ENCODE data around the gene HPS1. TPM values are rescaled to one million over a fixed set of nuclear protein-coding genes. Genes with fewer than 3 reads are reported as not detected.
A peak's percentile ranks its signal among the peaks of the same experiment; 100 is the strongest.

Gene HPS1
- total RNA-seq, 8 experiments from 2014 or later, result 8.6 to 76.9 (median 20.5) TPM

GRCh38 chr10:98460837-98461499, 14.2 kb upstream of the HPS1 start:
- Histone ChIP-seq H3K27ac (peak overlapping the region; percentile 56 to 67), H3K4me3 (no peak overlapping the region), H3K4me1 (replicated peaks in 1 of 2) (peaks cover 19 to 27% of the 10 kb centered on the region in 2 donors)
- in situ Hi-C loops (cut with MboI; ENCODE audit: low pct_unique_long_range_greater_than_20kb in 2 of 9, low sequenced_read_pairs in 9 of 9, unreplicated experiment in 9 of 9), result loop anchor here in 5 of 9 experiments (10.0 to 25.0 kb wide), 2 partner anchors 776 to 784 kb away; partner anchors contain the start of gene HPSE2 (in 4 of the 5)
- 0 to 100% (median 46%) methylated on average over 1 to 3 of the region's 3 CpGs; no CpG with 5 or more reads in 2 of the 10 experiments for WGBS, 10 experiments
- ATAC-seq (replicated peaks in 6 of 8), result peak; percentile 88 to 98 (median 94)

GRCh38 chr10:98458809-98459784, 12.4 kb upstream of the HPS1 start:
- H3K4me3 ChIP-seq, result no peak overlapping the region
- in situ Hi-C loops (cut with MboI; ENCODE audit: low pct_unique_long_range_greater_than_20kb in 2 of 9, low sequenced_read_pairs in 9 of 9, unreplicated experiment in 9 of 9), result loop anchor here in 4 of 9 experiments (25.0 kb wide), 1 partner anchor 778 kb away; the partner anchor contains the start of gene HPSE2 (in 4 of the 4)
- peak in 3 of 8 experiments; percentile 4 to 63 (median 59) for ATAC-seq (replicated peaks in 6 of 8)
- 20 to 95% (median 76%) methylated on average over 1 to 13 of the region's 15 CpGs; no CpG with 5 or more reads in 1 of the 10 experiments for WGBS, 10 experiments
- no peak overlapping the region for H3K27ac ChIP-seq
- peaks cover 19 to 27% of the 10 kb centered on the region in 2 donors for H3K4me1 ChIP-seq (replicated peaks in 1 of 2)

DNA sequence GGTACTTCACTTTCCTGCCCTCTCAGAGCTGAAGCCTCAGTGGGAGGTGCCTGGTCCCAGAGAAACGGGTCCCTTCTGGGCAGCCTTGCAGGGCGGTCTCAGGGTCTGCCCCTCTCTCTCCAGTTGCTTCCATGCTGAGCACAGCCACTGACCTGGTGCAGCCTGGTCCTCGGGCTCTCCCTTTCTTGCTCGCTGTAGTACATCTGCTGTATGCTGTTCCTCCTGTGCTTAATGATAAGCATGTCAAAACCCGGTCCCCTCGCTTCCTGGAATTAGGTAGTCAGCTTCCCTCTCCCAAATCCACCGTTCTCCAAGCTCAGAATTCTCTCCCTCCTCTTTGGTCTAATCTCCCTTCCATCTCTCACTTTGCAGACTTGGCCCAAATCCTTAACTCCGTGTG, 11.0 kb upstream of the HPS1 start:
- H3K27ac ChIP-seq, result no peak overlapping the region
- H3K4me3 ChIP-seq, result no peak overlapping the region
- ATAC-seq (replicated peaks in 6 of 8), result no peak
- peaks cover 19 to 27% of the 10 kb centered on the region in 2 donors for H3K4me1 ChIP-seq (replicated peaks in 1 of 2)
- WGBS, 10 experiments, result 21 to 100% (median 64%) methylated on average over 1 to 6 of the region's 8 CpGs; no CpG with 5 or more reads in 2 of the 10 experiments
- in situ Hi-C loops (cut with MboI; ENCODE audit: low pct_unique_long_range_greater_than_20kb in 2 of 9, low sequenced_read_pairs in 9 of 9, unreplicated experiment in 9 of 9), result loop anchor here in 4 of 9 experiments (25.0 kb wide), 1 partner anchor 780 kb away; the partner anchor contains the start of gene HPSE2 (in 4 of the 4)

- H3K4me3 ChIP-seq, result no peak overlapping the region
- no peak for ATAC-seq (replicated peaks in 6 of 8)
- 27 to 76% (median 60%) methylated on average over 2 to 11 of the region's 12 CpGs for WGBS, 10 experiments
- H3K4me1 ChIP-seq (replicated peaks in 1 of 2), result peaks cover 19 to 27% of the 10 kb centered on the region in 2 donors
- no peak overlapping the region for H3K27ac ChIP-seq
- in situ Hi-C loops (cut with MboI; ENCODE audit: low pct_unique_long_range_greater_than_20kb in 2 of 9, low sequenced_read_pairs in 9 of 9, unreplicated experiment in 9 of 9), result loop anchor here in 4 of 9 experiments (25.0 kb wide), 1 partner anchor 780 kb away; the partner anchor contains the start of gene HPSE2 (in 4 of the 4)
These were observed 10.1 kb upstream of the HPS1 start for GRCh38 chr10:98456686-98457482.

DNA sequence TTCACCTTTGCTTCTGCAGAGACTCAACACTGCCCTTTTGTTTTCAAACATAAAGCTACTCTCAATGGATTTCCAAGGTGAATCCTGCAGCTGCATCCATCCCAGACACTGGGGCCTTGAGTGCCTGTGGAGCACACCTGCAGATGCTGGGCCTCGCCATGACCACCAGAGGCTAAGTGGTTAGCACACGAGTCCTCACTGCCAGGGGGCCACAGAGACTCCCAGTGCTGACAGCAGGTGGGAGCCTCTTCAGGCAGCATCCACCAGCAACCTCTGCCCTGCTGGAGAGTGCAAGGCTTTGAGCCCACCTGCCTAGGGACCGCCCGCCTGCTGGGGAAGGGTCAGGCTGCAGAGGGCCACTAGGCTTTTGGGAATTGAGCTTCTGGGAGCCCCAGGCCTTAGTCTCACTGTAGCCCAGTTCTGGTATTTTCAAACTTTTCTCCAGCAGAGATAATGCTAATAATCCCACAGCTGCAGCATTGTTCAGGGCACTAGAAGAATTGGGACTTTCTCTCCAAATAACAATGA, 9.4 kb upstream of the HPS1 start:
- ATAC-seq (replicated peaks in 6 of 8), result no peak
- Histone ChIP-seq H3K4me3 (no peak overlapping the region), H3K4me1 (replicated peaks in 1 of 2) (peaks cover 15 to 22% of the 10 kb centered on the region in 2 donors), H3K27ac (no peak overlapping the region)
- in situ Hi-C loops (cut with MboI; ENCODE audit: low pct_unique_long_range_greater_than_20kb in 2 of 9, low sequenced_read_pairs in 9 of 9, unreplicated experiment in 9 of 9), result loop anchor here in 4 of 9 experiments (25.0 kb wide), 1 partner anchor 781 kb away; the partner anchor contains the start of gene HPSE2 (in 4 of the 4)
- WGBS, 10 experiments, result 90% methylated on average over 2 to 3 of the region's 4 CpGs; no CpG with 5 or more reads in 8 of the 10 experiments

- in situ Hi-C loops (cut with MboI; ENCODE audit: low pct_unique_long_range_greater_than_20kb in 2 of 9, low sequenced_read_pairs in 9 of 9, unreplicated experiment in 9 of 9), result loop anchor here in 4 of 9 experiments (25.0 kb wide), 1 partner anchor 784 kb away; the partner anchor contains the start of gene HPSE2 (in 4 of the 4)
- ATAC-seq (replicated peaks in 6 of 8), result no peak
- no peak overlapping the region for H3K4me3 ChIP-seq
- 40 to 100% (median 89%) methylated on average over 1 to 2 of the region's 2 CpGs for WGBS, 10 experiments
- peaks cover 5 to 7% of the 10 kb centered on the region in 2 donors for H3K4me1 ChIP-seq (replicated peaks in 1 of 2)
- no peak overlapping the region for H3K27ac ChIP-seq
These were observed 7.0 kb upstream of the HPS1 start for GRCh38 chr10:98453729-98454128.

DNA sequence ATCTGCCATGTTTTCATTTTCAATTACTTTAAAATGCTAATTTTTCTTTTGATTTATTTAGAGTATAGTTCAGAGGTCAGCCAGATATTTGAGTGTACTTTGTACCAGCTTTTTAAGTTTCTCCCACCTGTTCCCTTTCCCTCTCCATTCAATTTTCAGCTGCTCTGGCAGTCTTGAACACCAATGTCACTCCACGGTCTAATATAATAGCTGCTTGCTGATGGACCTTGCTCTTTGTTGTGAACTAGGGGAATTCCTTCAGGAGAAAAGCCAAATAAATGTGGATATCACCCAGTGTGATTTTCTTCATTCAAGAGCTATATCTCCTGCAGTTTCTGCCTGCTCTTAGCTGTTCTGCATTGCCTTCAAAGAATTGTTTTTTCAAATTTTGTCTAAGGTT, 3.9 kb upstream of the HPS1 start:
- no peak for ATAC-seq (replicated peaks in 6 of 8)
- no peak overlapping the region for H3K27ac ChIP-seq
- H3K4me3 ChIP-seq, result no peak overlapping the region
- 50 to 100% (median 82%) methylated on average over 1 of the region's 1 CpG; no CpG with 5 or more reads in 4 of the 10 experiments for WGBS, 10 experiments
- H3K4me1 ChIP-seq (replicated peaks in 1 of 2), result peaks cover 2 to 9% of the 10 kb centered on the region in 2 donors
- in situ Hi-C loops (cut with MboI; ENCODE audit: low pct_unique_long_range_greater_than_20kb in 2 of 9, low sequenced_read_pairs in 9 of 9, unreplicated experiment in 9 of 9), result loop anchor here in 4 of 9 experiments (25.0 kb wide), 1 partner anchor 787 kb away; the partner anchor contains the start of gene HPSE2 (in 4 of the 4)

- H3K27ac ChIP-seq, result no peak overlapping the region
- H3K4me1 ChIP-seq (replicated peaks in 1 of 2), result peaks cover 2 to 9% of the 10 kb centered on the region in 2 donors
- H3K4me3 ChIP-seq, result no peak overlapping the region
- in situ Hi-C loops (cut with MboI; ENCODE audit: low pct_unique_long_range_greater_than_20kb in 2 of 9, low sequenced_read_pairs in 9 of 9, unreplicated experiment in 9 of 9), result no loop called here
- no peak for ATAC-seq (replicated peaks in 6 of 8)
These were observed 2.6 kb upstream of the HPS1 start for GRCh38 chr10:98449287-98449686.

GRCh38 chr10:98446151-98446660, 529 bp downstream of the HPS1 start:
- in situ Hi-C loops (cut with MboI; ENCODE audit: low pct_unique_long_range_greater_than_20kb in 2 of 9, low sequenced_read_pairs in 9 of 9, unreplicated experiment in 9 of 9), result no loop called here
- Histone ChIP-seq H3K27ac (peak overlapping the region in 1 of 2 donors; percentile 20), H3K4me1 (replicated peaks in 1 of 2) (peaks cover 2 to 9% of the 10 kb centered on the region in 2 donors), H3K4me3 (peak overlapping the region; percentile 42 to 97 (median 55))
- ATAC-seq (replicated peaks in 6 of 8), result peak; percentile 64 to 80 (median 68)
- 0 to 33% (median 18%) methylated on average over 3 to 9 of the region's 28 CpGs; no CpG with 5 or more reads in 6 of the 10 experiments for WGBS, 10 experiments

DNA sequence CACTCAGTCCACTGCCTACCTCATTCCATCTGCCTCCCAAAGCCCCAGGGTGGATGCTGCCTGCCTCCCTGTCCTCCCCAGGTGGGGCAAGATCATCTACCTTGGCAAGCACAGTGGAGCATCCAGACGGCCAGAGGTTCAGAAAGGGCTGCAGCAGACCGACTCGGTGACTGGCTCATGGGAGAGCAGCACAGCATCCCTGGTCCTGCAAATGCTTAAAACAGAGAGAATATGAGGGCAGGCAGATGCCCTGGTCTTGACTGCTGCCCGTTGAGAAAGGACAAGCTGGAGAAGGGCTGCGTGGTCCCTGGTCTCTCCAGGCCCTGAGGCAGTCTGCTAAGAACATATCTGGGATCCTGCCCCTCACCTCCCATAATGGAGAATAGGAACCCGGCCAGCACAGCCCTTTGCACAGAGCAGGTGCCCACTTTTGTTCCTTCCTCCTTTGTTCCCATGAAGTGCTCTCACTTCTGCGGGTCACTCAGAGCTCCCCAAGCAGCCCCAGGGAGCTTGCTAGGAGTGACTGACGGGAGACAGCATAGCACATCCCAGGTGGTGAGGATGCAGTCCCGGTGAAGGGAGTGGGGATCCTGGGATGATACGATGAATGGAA, 1.4 kb downstream of the HPS1 start:
- 40 to 92% (median 76%) methylated on average over 2 to 5 of the region's 10 CpGs; no CpG with 5 or more reads in 3 of the 10 experiments for WGBS, 10 experiments
- no peak overlapping the region for H3K4me3 ChIP-seq
- in situ Hi-C loops (cut with MboI; ENCODE audit: low pct_unique_long_range_greater_than_20kb in 2 of 9, low sequenced_read_pairs in 9 of 9, unreplicated experiment in 9 of 9), result no loop called here
- ATAC-seq (replicated peaks in 6 of 8), result no peak
- H3K27ac ChIP-seq, result no peak overlapping the region
- H3K4me1 ChIP-seq (replicated peaks in 1 of 2), result peaks cover 2 to 9% of the 10 kb centered on the region in 2 donors

GRCh38 chr10:98444314-98445006, 2.3 kb downstream of the HPS1 start:
- in situ Hi-C loops (cut with MboI; ENCODE audit: low pct_unique_long_range_greater_than_20kb in 2 of 9, low sequenced_read_pairs in 9 of 9, unreplicated experiment in 9 of 9), result no loop called here
- 79 to 100% (median 92%) methylated on average over 1 to 9 of the region's 9 CpGs; no CpG with 5 or more reads in 4 of the 10 experiments for WGBS, 10 experiments
- H3K4me3 ChIP-seq, result no peak overlapping the region
- H3K27ac ChIP-seq, result no peak overlapping the region
- peaks cover 2 to 9% of the 10 kb centered on the region in 2 donors for H3K4me1 ChIP-seq (replicated peaks in 1 of 2)
- no peak for ATAC-seq (replicated peaks in 6 of 8)
